ENCODE measurements around the gene GNA15.

GRCh38 chr19:3107658-3108057, 28.2 kb upstream of the GNA15 start:
- TF ChIP-seq, protein P1, sequence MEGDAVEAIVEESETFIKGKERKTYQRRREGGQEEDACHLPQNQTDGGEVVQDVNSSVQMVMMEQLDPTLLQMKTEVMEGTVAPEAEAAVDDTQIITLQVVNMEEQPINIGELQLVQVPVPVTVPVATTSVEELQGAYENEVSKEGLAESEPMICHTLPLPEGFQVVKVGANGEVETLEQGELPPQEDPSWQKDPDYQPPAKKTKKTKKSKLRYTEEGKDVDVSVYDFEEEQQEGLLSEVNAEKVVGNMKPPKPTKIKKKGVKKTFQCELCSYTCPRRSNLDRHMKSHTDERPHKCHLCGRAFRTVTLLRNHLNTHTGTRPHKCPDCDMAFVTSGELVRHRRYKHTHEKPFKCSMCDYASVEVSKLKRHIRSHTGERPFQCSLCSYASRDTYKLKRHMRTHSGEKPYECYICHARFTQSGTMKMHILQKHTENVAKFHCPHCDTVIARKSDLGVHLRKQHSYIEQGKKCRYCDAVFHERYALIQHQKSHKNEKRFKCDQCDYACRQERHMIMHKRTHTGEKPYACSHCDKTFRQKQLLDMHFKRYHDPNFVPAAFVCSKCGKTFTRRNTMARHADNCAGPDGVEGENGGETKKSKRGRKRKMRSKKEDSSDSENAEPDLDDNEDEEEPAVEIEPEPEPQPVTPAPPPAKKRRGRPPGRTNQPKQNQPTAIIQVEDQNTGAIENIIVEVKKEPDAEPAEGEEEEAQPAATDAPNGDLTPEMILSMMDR (IDR thresholded peaks at IDR 0.05): no peak
- no peak for TF ChIP-seq SP1 (CRISPR knock-in tag; conservative IDR thresholded peaks at IDR 0.05)
- TF ChIP-seq, protein P2, sequence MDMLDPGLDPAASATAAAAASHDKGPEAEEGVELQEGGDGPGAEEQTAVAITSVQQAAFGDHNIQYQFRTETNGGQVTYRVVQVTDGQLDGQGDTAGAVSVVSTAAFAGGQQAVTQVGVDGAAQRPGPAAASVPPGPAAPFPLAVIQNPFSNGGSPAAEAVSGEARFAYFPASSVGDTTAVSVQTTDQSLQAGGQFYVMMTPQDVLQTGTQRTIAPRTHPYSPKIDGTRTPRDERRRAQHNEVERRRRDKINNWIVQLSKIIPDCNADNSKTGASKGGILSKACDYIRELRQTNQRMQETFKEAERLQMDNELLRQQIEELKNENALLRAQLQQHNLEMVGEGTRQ (CRISPR knock-in tag; IDR thresholded peaks at IDR 0.05): no peak
- no peak for TF ChIP-seq NFYB (CRISPR knock-in tag; conservative IDR thresholded peaks at IDR 0.05; ENCODE audit: low read depth)
- no peak for TF ChIP-seq ZNF416 (CRISPR knock-in tag; IDR thresholded peaks at IDR 0.05)
- TF ChIP-seq TP53 (CRISPR knock-in tag; IDR thresholded peaks at IDR 0.05): no peak
- no peak for TF ChIP-seq ESRRA (CRISPR knock-in tag; IDR thresholded peaks at IDR 0.05; ENCODE audit: borderline replicate concordance)
- no peak for TF ChIP-seq FOXJ3 (CRISPR knock-in tag; IDR thresholded peaks at IDR 0.05; ENCODE audit: borderline replicate concordance)
- no peak for TF ChIP-seq ZBTB43 (CRISPR knock-in tag; IDR thresholded peaks at IDR 0.05)
- TF ChIP-seq ZNF232 (CRISPR knock-in tag; IDR thresholded peaks at IDR 0.05): no peak
- TF ChIP-seq, protein P3, sequence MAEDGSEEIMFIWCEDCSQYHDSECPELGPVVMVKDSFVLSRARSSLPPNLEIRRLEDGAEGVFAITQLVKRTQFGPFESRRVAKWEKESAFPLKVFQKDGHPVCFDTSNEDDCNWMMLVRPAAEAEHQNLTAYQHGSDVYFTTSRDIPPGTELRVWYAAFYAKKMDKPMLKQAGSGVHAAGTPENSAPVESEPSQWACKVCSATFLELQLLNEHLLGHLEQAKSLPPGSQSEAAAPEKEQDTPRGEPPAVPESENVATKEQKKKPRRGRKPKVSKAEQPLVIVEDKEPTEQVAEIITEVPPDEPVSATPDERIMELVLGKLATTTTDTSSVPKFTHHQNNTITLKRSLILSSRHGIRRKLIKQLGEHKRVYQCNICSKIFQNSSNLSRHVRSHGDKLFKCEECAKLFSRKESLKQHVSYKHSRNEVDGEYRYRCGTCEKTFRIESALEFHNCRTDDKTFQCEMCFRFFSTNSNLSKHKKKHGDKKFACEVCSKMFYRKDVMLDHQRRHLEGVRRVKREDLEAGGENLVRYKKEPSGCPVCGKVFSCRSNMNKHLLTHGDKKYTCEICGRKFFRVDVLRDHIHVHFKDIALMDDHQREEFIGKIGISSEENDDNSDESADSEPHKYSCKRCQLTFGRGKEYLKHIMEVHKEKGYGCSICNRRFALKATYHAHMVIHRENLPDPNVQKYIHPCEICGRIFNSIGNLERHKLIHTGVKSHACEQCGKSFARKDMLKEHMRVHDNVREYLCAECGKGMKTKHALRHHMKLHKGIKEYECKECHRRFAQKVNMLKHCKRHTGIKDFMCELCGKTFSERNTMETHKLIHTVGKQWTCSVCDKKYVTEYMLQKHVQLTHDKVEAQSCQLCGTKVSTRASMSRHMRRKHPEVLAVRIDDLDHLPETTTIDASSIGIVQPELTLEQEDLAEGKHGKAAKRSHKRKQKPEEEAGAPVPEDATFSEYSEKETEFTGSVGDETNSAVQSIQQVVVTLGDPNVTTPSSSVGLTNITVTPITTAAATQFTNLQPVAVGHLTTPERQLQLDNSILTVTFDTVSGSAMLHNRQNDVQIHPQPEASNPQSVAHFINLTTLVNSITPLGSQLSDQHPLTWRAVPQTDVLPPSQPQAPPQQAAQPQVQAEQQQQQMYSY (CRISPR knock-in tag; IDR thresholded peaks at IDR 0.05): no peak
- TF ChIP-seq, protein P4, sequence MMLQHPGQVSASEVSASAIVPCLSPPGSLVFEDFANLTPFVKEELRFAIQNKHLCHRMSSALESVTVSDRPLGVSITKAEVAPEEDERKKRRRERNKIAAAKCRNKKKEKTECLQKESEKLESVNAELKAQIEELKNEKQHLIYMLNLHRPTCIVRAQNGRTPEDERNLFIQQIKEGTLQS (CRISPR knock-in tag; conservative IDR thresholded peaks at IDR 0.05): no peak
- TF ChIP-seq, protein P5, sequence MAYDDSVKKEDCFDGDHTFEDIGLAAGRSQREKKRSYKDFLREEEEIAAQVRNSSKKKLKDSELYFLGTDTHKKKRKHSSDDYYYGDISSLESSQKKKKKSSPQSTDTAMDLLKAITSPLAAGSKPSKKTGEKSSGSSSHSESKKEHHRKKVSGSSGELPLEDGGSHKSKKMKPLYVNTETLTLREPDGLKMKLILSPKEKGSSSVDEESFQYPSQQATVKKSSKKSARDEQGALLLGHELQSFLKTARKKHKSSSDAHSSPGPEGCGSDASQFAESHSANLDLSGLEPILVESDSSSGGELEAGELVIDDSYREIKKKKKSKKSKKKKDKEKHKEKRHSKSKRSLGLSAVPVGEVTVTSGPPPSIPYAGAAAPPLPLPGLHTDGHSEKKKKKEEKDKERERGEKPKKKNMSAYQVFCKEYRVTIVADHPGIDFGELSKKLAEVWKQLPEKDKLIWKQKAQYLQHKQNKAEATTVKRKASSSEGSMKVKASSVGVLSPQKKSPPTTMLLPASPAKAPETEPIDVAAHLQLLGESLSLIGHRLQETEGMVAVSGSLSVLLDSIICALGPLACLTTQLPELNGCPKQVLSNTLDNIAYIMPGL (CRISPR knock-in tag; IDR thresholded peaks at IDR 0.05): no peak
- no peak for TF ChIP-seq E2F1 (CRISPR knock-in tag; IDR thresholded peaks at IDR 0.05)

Data from WTC11 (cell line).